Pulmonary artery endothelial cell (primary cell): ENCODE measurements around the gene STK17A. TPM values are rescaled to one million over a fixed set of nuclear protein-coding genes. Genes with fewer than 3 reads are reported as not detected.
"Not testable (repeated sequence)": the region's sequence is repeated elsewhere in the genome, so short reads cannot be mapped to it uniquely, and the experiment has no call there.

Experiments
- DNase-seq: peaks from one replicate; pipeline ENCODE4 v3.0.0-alpha.2; 2011; ENCODE audit warnings: low read depth, low spot score
- total RNA-seq: library from RNA; depleted of rRNA; stranded (reverse); fragments of >200 nt; gene quantifications from 2 replicates; pipeline ENCODE4 v1.2.3, GENCODE V29; 2014

Gene STK17A
- total RNA-seq, 1 donor from 2014 or later: 72.3 TPM

DNA sequence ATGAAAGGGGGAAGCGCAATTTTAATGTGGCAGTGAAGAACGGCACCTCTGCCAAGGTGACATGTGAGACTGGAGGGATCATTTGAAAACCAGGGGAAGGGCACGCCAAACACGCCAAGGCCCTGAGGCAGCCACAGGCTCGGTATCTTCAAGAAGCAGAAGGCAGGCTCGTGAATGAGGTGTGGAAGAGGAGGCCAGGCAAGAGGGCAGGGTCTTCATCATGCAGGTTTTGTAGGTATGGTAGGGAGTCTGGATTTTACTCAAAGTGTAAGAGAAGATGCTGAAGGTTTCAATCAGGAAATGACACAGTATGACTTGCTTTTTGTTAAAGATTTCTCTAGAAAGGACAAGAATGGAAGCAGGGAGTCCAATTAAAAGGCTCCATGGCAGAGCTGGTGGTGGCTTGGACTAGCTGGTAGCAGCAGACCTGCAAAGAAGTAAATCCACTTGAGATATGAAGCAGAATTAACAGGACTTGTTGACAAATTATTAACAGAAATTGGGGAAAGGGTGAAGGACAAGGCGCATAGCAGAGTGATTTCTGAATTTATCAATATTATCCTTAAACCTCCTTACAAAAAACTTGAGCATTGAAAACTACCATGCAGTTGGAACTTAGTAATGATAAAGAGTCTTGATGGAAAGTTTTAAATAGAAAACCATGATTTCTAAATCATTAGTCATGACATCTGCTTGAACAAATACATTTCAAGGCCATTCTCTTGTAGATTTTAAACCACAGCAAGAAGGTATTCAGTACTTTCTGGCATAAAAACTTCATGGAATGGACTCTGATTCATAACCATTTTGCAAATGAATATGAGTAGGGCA, 76.0 kb downstream of the STK17A start:
- no peak for DNase-seq

DNA sequence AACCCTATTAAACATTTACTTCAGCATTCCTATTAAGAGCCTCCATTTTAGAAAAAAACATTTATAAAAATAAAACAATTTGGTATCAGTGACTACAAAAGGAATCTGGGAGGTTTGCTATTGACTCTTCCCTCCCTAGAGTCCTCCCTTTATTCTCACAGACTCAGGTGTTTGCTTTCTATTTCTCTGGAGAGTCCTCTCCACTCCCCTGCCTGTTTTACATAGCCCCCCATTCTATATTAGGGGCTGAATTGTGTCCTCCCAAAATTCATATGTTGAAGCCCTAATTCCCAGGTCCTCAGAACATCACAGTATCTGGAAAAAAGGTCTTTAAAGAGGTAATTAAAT, 76.6 kb downstream of the STK17A start:
- DNase-seq: no peak

- no peak for DNase-seq
These were observed 77.2 kb downstream of the STK17A start for GRCh38 chr7:43660141-43660540.

DNA sequence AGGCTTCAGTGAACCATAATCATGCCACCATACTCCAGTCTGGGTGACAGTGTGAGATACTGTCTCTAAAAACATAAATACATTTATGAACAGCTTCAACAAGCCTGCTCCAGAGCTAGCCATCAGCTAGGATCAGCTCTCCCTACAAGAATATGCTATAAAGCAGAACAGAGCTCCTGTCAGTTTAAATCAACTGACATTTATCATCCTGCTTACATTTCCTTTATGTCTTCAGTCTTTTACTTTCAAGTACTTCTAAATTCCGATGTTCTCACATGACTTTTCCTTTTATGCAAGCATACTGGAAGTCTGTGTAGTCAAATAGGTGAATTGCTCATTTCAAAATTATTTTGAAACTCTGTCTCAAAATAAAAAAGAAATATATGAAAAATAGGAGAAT, 81.8 kb downstream of the STK17A start:
- no peak for DNase-seq

- no peak for DNase-seq
These were observed 84.0 kb downstream of the STK17A start for GRCh38 chr7:43666938-43667337.

DNA sequence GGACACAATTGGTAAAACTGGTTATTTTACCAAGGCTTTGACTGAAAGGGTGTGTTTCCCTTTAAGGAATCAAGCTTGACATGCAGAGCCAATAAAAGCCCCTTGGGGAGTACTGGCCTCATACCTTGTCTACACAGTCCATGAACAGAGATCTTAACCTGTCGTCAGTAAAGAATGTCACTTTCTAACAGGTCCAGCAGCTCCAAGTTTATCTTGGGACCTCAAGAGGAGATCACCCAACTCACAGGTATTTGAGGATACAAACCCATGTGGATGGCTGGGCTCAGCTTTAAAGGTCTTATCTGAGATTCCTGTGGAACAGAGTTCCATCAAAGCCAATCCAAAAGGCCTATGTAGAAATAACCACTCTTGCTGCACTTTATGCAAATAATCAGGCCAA, 85.1 kb downstream of the STK17A start:
- DNase-seq: no peak

DNA sequence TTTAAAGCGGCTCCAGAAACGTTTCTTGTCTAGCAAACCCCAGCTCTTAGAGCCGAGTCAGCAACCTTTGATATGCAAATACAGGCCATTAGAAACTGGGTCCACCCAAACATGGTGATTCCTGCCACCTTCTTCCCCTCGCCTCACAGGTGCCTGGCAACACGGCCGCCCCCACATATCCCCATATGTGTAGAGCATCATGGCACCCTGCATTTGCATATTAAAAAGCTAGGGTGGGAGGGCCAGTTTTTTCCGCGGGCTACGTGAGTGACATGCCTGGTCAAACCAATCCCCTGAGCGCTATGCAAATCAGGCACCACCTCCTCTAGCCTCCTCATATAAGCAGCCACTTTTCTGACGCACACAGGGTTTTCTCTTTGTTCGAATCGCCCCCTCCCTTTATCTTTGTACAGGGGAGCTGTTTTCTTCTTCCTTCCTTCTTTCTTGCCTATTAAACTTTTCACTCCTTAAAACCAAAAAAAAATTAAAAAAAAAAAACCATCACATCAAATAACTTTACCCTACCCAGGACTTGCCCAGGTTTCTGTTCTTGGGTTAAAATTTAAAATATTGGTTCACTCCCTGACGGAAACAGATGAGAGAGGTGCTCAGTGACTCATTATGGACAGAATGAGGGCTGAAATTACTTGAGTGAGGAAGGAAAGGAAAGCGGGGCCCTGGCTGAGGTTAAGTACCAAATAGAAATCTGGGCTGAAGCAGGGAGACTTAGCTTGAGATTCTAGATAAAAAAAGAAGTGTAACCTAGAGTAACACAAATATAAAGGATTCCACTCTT, 86.6 kb downstream of the STK17A start:
- DNase-seq: no peak

GRCh38 chr7:43671521-43671920, 88.6 kb downstream of the STK17A start:
- no peak for DNase-seq

DNA sequence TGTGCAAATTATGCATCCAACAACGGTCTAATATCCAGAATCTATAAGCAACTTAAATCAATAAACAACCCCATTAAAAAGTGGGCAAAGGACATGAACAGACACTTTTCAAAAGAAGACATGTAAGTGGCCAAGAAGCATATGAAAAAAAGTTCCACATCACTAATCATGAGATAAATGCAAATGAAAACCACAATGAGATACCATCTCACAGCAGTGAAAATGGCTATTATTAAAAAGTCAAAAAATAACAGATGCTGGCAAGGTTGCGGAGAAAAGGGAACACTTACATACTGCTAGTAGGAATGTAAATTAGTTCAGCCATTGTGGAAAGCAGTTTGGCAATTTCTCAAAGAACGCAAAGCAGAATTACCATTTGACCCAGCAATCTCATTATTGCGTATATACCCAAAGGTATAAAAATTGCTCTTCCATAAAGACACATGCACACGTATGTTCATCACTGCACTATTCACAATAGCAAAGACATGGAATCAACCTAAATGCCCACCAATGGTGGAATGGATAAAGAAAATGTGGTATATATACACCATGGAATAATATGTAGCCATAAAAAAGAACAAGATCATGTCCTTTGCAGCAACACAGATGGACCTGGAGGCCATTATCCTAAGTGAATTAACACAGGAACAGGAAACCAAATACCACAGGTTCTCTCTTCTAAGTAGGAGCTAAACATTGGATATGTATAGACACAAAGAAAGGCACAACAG, 90.5 kb downstream of the STK17A start:
- not testable (repeated sequence) for DNase-seq

DNA sequence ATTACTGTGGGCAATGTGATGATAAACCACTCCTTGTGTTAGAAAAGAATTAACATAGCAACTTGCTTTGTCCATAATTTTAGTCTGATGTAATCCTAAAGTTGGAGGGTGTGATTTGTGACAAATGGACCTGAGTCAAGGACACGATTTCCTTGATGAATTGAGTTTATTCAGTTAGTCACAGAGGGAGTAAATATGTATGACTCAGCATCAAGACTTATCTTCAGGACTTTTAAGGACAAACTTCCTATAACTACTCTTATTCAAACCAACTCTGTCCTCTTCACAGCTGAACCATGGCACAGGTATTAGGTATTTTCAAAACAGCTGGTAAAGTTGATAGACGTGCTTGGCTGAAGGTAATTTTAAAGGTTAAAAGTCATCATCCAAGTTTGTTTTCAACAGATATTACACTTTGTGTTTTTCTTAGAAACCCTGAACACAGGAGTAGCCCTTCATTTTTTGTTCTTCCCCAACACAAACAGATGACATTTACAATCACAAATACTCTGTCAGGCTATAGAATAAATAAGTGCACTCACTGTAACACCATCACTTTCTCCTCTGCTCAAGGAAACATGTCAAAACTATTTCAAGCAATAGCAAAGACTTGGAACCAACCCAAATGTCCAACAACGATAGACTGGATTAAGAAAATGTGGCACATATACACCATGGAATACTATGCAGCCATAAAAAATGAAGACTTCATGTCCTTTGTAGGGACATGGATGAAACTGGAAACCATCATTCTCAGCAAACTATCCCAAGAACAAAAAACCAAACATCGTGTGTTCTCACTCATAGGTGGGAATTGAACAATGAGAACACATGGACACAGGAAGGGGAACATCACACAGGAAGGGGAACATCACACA, 91.9 kb downstream of the STK17A start:
- DNase-seq: peak; percentile 58

Other genes with a start within 250 kb of the STK17A start
- 47.8 and 53.5 TPM in 2 replicates for gene COA1, start 146.4 kb downstream of the STK17A start, total RNA-seq
- gene BLVRA, start 175.6 kb downstream of the STK17A start, total RNA-seq: 32.8 and 40.1 TPM in 2 replicates